ENCODE data around the gene BLOC1S2. TPM values are rescaled to one million over a fixed set of nuclear protein-coding genes. Genes with fewer than 3 reads are reported as not detected.

BLOC1S2 gene
- total RNA-seq, 4 donors from 2014 or later = 11.7 to 49.6 (median 36.2) TPM

- Histone ChIP-seq H3K4me1 (peaks cover 9% of the 10 kb centered on the region), H3K4me3 (no peak overlapping the region), H3K9me3 (no peaks in the 10 kb centered on the region), H3K27me3 (no peaks in the 10 kb centered on the region), H3K27ac (no peak overlapping the region), H3K36me3 (peaks cover 68% of the 10 kb centered on the region)
- no peak for DNase-seq (ENCODE audit: low spot score in 2 of 2)
- 98% methylated on average over 5 of the region's 5 CpGs for WGBS
- TF ChIP-seq CTCF (IDR thresholded peaks at IDR 0.05) (no peak), POLR2AphosphoS5 (IDR thresholded peaks at IDR 0.05) (no peak), EP300 (IDR thresholded peaks at IDR 0.05) (no peak), POLR2A (IDR thresholded peaks at IDR 0.05) (no peak)
Measured at GRCh38 chr10:100223879-100224278, 62.6 kb downstream of the BLOC1S2 start.

Other genes starting within 250 kb of the BLOC1S2 start
- not detected for gene CPN1, start 204.8 kb downstream of the BLOC1S2 start, total RNA-seq
- 10 to 100 TPM; 23.3 to 38.2 (median 27.9) TPM for gene ERLIN1, start 100.7 kb downstream of the BLOC1S2 start, total RNA-seq
- gene CHUK, start 57.1 kb downstream of the BLOC1S2 start, total RNA-seq = 10 to 100 TPM; 11.3 to 15.4 (median 13.9) TPM
- gene CWF19L1, start 19.0 kb downstream of the BLOC1S2 start, total RNA-seq = 10 to 100 TPM; 14.3 to 27.9 (median 22.6) TPM
- not detected for gene PKD2L1, start 43.5 kb upstream of the BLOC1S2 start, total RNA-seq
- 10 to 100 TPM; 24.3 to 53.9 (median 49.7) TPM for gene SCD, start 60.6 kb upstream of the BLOC1S2 start, total RNA-seq
- under 1 TPM in 1 of 4 donors, not detected in 3; 0.34 TPM for gene WNT8B, start 176.3 kb upstream of the BLOC1S2 start, total RNA-seq
- 10 to 100 TPM in 3 of 4 donors, 1 to 10 TPM in 1; 9.3 to 36.9 (median 12.7) TPM for gene SEC31B, start 233.2 kb upstream of the BLOC1S2 start, total RNA-seq
- gene NDUFB8, start 243.2 kb upstream of the BLOC1S2 start, total RNA-seq = 100 to 1,000 TPM; 156 to 176 (median 164) TPM
- gene HIF1AN, start 249.3 kb upstream of the BLOC1S2 start, total RNA-seq = 10 to 100 TPM; 13.5 to 43.5 (median 22.1) TPM

Measured in suprapubic skin (tissue), 4 donors.